SIG-M5 treated with dmso at 0.1 percent for 504 hours (cell line): ENCODE results near the gene PYGB.
A peak's percentile ranks its signal among the peaks of the same experiment; 100 is the strongest.
"Not testable (repeated sequence)": the region's sequence is repeated elsewhere in the genome, so short reads cannot be mapped to it uniquely, and the experiment has no call there.

ENCODE experiments used
- DNase-seq: peaks from one replicate; lab custom pipeline; 2025; ENCODE audit not compliant: unreplicated experiment; lab: John Stamatoyannopoulos, UW

PYGB gene

GRCh38 chr20:25247518-25247955, 348 bp upstream of the PYGB start:
- DNase-seq = no peak

- DNase-seq = peak; percentile 23
Observed at GRCh38 chr20:25248786-25249172, 894 bp downstream of the PYGB start.

GRCh38 chr20:25249198-25249931, 1.5 kb downstream of the PYGB start:
- no peak for DNase-seq

GRCh38 chr20:25250508-25250907, 2.6 kb downstream of the PYGB start:
- no peak for DNase-seq

GRCh38 chr20:25251019-25251418, 3.1 kb downstream of the PYGB start:
- no peak for DNase-seq

- no peak for DNase-seq
Observed at GRCh38 chr20:25251558-25251957, 3.7 kb downstream of the PYGB start.

- no peak for DNase-seq
Observed at GRCh38 chr20:25252230-25252651, 4.4 kb downstream of the PYGB start.

GRCh38 chr20:25252686-25253421, 5.0 kb downstream of the PYGB start:
- no peak for DNase-seq

GRCh38 chr20:25253606-25254275, 5.9 kb downstream of the PYGB start:
- DNase-seq = no peak

GRCh38 chr20:25254571-25254970, 6.7 kb downstream of the PYGB start:
- no peak for DNase-seq

- DNase-seq = peak; percentile 14
Observed at GRCh38 chr20:25254986-25255680, 7.2 kb downstream of the PYGB start.

GRCh38 chr20:25256226-25256859, 8.5 kb downstream of the PYGB start:
- DNase-seq = no peak

- DNase-seq = no peak
Observed at GRCh38 chr20:25257130-25257529, 9.2 kb downstream of the PYGB start.

- no peak for DNase-seq
Observed at GRCh38 chr20:25257756-25258475, 10.0 kb downstream of the PYGB start.

- no peak for DNase-seq
Observed at GRCh38 chr20:25258476-25258805, 10.6 kb downstream of the PYGB start.

- no peak for DNase-seq
Observed at GRCh38 chr20:25258828-25259227, 10.9 kb downstream of the PYGB start.

- no peak for DNase-seq
Observed at GRCh38 chr20:25259358-25259757, 11.5 kb downstream of the PYGB start.

GRCh38 chr20:25259788-25260254, 11.9 kb downstream of the PYGB start:
- DNase-seq = no peak

GRCh38 chr20:25260770-25261437, 13.0 kb downstream of the PYGB start:
- DNase-seq = not testable (repeated sequence)
